ENCODE results near the gene SLC66A3. TPM values are rescaled to one million over a fixed set of nuclear protein-coding genes. Genes with fewer than 3 reads are reported as not detected.
A peak's percentile ranks its signal among the peaks of the same experiment; 100 is the strongest.

SLC66A3 gene
- total RNA-seq, 1 donor from 2014 or later, result 59.7 TPM

GRCh38 chr2:11129598-11130449, 25.4 kb upstream of the SLC66A3 start:
- H3K27me3 ChIP-seq, result no peaks in the 10 kb centered on the region
- no peaks in the 10 kb centered on the region for H3K36me3 ChIP-seq
- H3K4me3 ChIP-seq, result peak overlapping the region; percentile 37 to 43
- H3K27ac ChIP-seq, result no peak overlapping the region
- intact Hi-C loops (cut with DNase I), result loop anchor here (5.0 kb wide), 2 partner anchors 277 to 293 kb away; no protein-coding TSS in a partner anchor
- H3K9me3 ChIP-seq, result no peaks in the 10 kb centered on the region
- no peak for DNase-seq (ENCODE audit: extremely low spot score in 2 of 2)
- peaks cover 35% of the 10 kb centered on the region for H3K4me1 ChIP-seq
- TF ChIP-seq POLR2AphosphoS5 (IDR thresholded peaks at IDR 0.05; ENCODE audit: insufficient read depth in 1 of 2, low read depth in 1 of 2) (peak in 1 of 2 donors; percentile 32), CTCF (IDR thresholded peaks at IDR 0.05) (peak in 1 of 3 experiments; percentile 3), POLR2A (IDR thresholded peaks at IDR 0.05) (no peak)

GRCh38 chr2:11131166-11131920, 23.9 kb upstream of the SLC66A3 start:
- no peaks in the 10 kb centered on the region for H3K9me3 ChIP-seq
- TF ChIP-seq POLR2AphosphoS5 (IDR thresholded peaks at IDR 0.05; ENCODE audit: insufficient read depth in 1 of 2, low read depth in 1 of 2) (no peak), CTCF (IDR thresholded peaks at IDR 0.05) (no peak), POLR2A (IDR thresholded peaks at IDR 0.05) (no peak)
- no peak overlapping the region for H3K4me3 ChIP-seq
- intact Hi-C loops (cut with DNase I), result loop anchor here (5.0 kb wide), 1 partner anchor 276 kb away; no protein-coding TSS in a partner anchor
- peaks cover 35% of the 10 kb centered on the region for H3K4me1 ChIP-seq
- no peaks in the 10 kb centered on the region for H3K36me3 ChIP-seq
- no peaks in the 10 kb centered on the region for H3K27me3 ChIP-seq
- DNase-seq (ENCODE audit: extremely low spot score in 2 of 2), result no peak
- no peak overlapping the region for H3K27ac ChIP-seq

- H3K27me3 ChIP-seq, result no peaks in the 10 kb centered on the region
- peaks cover 35% of the 10 kb centered on the region for H3K4me1 ChIP-seq
- TF ChIP-seq POLR2AphosphoS5 (IDR thresholded peaks at IDR 0.05; ENCODE audit: insufficient read depth in 1 of 2, low read depth in 1 of 2), result no peak
- no peaks in the 10 kb centered on the region for H3K9me3 ChIP-seq
- peak overlapping the region; percentile 46 to 55 for H3K4me3 ChIP-seq
- no peak overlapping the region for H3K27ac ChIP-seq
- H3K36me3 ChIP-seq, result no peaks in the 10 kb centered on the region
- intact Hi-C loops (cut with DNase I), result loop anchor here (1.0 to 5.0 kb wide), 2 partner anchors 275 to 314 kb away; no protein-coding TSS in a partner anchor
- DNase-seq (ENCODE audit: extremely low spot score in 2 of 2), result no peak
Observed at GRCh38 chr2:11132036-11132671, 23.1 kb upstream of the SLC66A3 start.

- no peak for DNase-seq (ENCODE audit: extremely low spot score in 2 of 2)
- intact Hi-C loops (cut with DNase I), result loop anchor here (5.0 kb wide), 1 partner anchor 274 kb away; no protein-coding TSS in a partner anchor
- Histone ChIP-seq H3K27ac (peak overlapping the region; percentile 42), H3K4me3 (peak overlapping the region; percentile 46 to 55), H3K9me3 (no peaks in the 10 kb centered on the region), H3K4me1 (peaks cover 35% of the 10 kb centered on the region), H3K36me3 (no peaks in the 10 kb centered on the region), H3K27me3 (no peaks in the 10 kb centered on the region)
- TF ChIP-seq POLR2A (IDR thresholded peaks at IDR 0.05) (no peak), POLR2AphosphoS5 (IDR thresholded peaks at IDR 0.05; ENCODE audit: insufficient read depth in 1 of 2, low read depth in 1 of 2) (no peak)
Observed at GRCh38 chr2:11133238-11133935, 21.9 kb upstream of the SLC66A3 start.

- intact Hi-C loops (cut with DNase I), result loop anchor here (5.0 kb wide), 1 partner anchor 273 kb away; no protein-coding TSS in a partner anchor
- Histone ChIP-seq H3K4me3 (peak overlapping the region; percentile 46 to 55), H3K4me1 (peaks cover 35% of the 10 kb centered on the region), H3K36me3 (no peaks in the 10 kb centered on the region), H3K27me3 (no peaks in the 10 kb centered on the region), H3K27ac (no peak overlapping the region), H3K9me3 (no peaks in the 10 kb centered on the region)
- TF ChIP-seq POLR2AphosphoS5 (IDR thresholded peaks at IDR 0.05; ENCODE audit: insufficient read depth in 1 of 2, low read depth in 1 of 2) (no peak), CTCF (IDR thresholded peaks at IDR 0.05) (no peak), POLR2A (IDR thresholded peaks at IDR 0.05) (no peak)
- no peak for DNase-seq (ENCODE audit: extremely low spot score in 2 of 2)
Observed at GRCh38 chr2:11133936-11134320, 21.3 kb upstream of the SLC66A3 start.
